Naive B cell (primary cell): ENCODE results near the gene SPC25. TPM values are rescaled to one million over a fixed set of nuclear protein-coding genes. Genes with fewer than 3 reads are reported as not detected.
A peak's percentile ranks its signal among the peaks of the same experiment; 100 is the strongest.
"Not testable (repeated sequence)": the region's sequence is repeated elsewhere in the genome, so short reads cannot be mapped to it uniquely, and the experiment has no call there.

Experiments
- ATAC-seq, 2 donors: fragments of 150-1000 bp; cut with Tn5 transposase; 2 replicates each; pipeline ENCODE4 v1.10.0; 2021; ENCODE audit warnings: low read depth in 2 of 2, mild to moderate bottlenecking in 2 of 2, moderate library complexity in 2 of 2
- DNase-seq: peaks from one replicate; pipeline ENCODE4 v3.0.0; 2022
- H3K27ac Mint-ChIP-seq, 6 donors: one replicate each; pipeline ENCODE4 v1.8.0; 2020 to 2022; ENCODE audit warnings: mild to moderate bottlenecking in 6 of 6, mixed read lengths in 6 of 6, moderate library complexity in 5 of 6, inconsistent platforms in 2 of 6
- H3K27me3 Mint-ChIP-seq, 3 donors: one replicate each; pipeline ENCODE4 v1.8.0; 2021 to 2022; ENCODE audit warnings: mixed read lengths in 3 of 3, mild to moderate bottlenecking in 1 of 3
- H3K36me3 Mint-ChIP-seq, 2 donors: one replicate each; pipeline ENCODE4 v1.8.0; 2020 to 2022; ENCODE audit warnings: mixed read lengths in 2 of 2, inconsistent platforms in 1 of 2, mild to moderate bottlenecking in 1 of 2
- H3K4me1 Mint-ChIP-seq, 3 donors: one replicate each; pipeline ENCODE4 v1.8.0; 2020 to 2022; ENCODE audit warnings: mixed read lengths in 3 of 3, inconsistent platforms in 1 of 3, mild to moderate bottlenecking in 1 of 3, moderate library complexity in 1 of 3
- H3K4me3 Mint-ChIP-seq, 8 donors: one replicate each; pipeline ENCODE4 v1.8.0; 2020 to 2022; ENCODE audit warnings: mild to moderate bottlenecking in 8 of 8, mixed read lengths in 8 of 8, moderate library complexity in 8 of 8, inconsistent platforms in 2 of 8
- H3K9me3 Mint-ChIP-seq, 7 donors: one replicate each; pipeline ENCODE4 v1.8.0; 2020 to 2022; ENCODE audit warnings: mixed read lengths in 7 of 7, mild to moderate bottlenecking in 5 of 7, inconsistent platforms in 2 of 7, moderate library complexity in 1 of 7
- polyA plus RNA-seq, 6 donors: library from polyadenylated mRNA; unstranded; fragments of 300-500 nt; fragmentation: Illumina TruSeq; gene quantifications; one replicate each; pipeline ENCODE4 v1.2.3, GENCODE V29; 2021; ENCODE audit warnings: low read depth in 6 of 6

Gene SPC25
- polyA plus RNA-seq, 6 donors from 2014 or later, result not detected

- no peak for ATAC-seq
- Mint-ChIP-seq H3K4me3 (no peak overlapping the region), H3K4me1 (peaks cover 9 to 11% (median 10%) of the 10 kb centered on the region in 3 donors), H3K9me3 (no peaks in the 10 kb centered on the region), H3K36me3 (no peaks in the 10 kb centered on the region), H3K27me3 (peaks cover 8 to 22% (median 12%) of the 10 kb centered on the region in 3 donors), H3K27ac (no peak overlapping the region)
- DNase-seq, result no peak
Measured at GRCh38 chr2:168894101-168894500, 3.9 kb upstream of the SPC25 start.

- H3K4me1 Mint-ChIP-seq, result peaks cover 9 to 11% (median 10%) of the 10 kb centered on the region in 3 donors
- DNase-seq (no peak), ATAC-seq (no peak)
- no peak overlapping the region for H3K4me3 Mint-ChIP-seq
- H3K36me3 Mint-ChIP-seq, result no peaks in the 10 kb centered on the region
- H3K9me3 Mint-ChIP-seq, result no peaks in the 10 kb centered on the region
- H3K27me3 Mint-ChIP-seq, result peaks cover 5 to 22% (median 12%) of the 10 kb centered on the region in 3 donors
- H3K27ac Mint-ChIP-seq, result no peak overlapping the region
Measured at GRCh38 chr2:168892327-168892726, 2.1 kb upstream of the SPC25 start.

GRCh38 chr2:168889635-168890005 is 610 bp downstream of the SPC25 start:
- DNase-seq (no peak), ATAC-seq (no peak)
- H3K27me3 Mint-ChIP-seq, result peaks cover 5 to 22% (median 12%) of the 10 kb centered on the region in 3 donors
- no peaks in the 10 kb centered on the region for H3K9me3 Mint-ChIP-seq
- H3K36me3 Mint-ChIP-seq, result no peaks in the 10 kb centered on the region
- peak overlapping the region in 7 of 8 donors; percentile 87 to 98 (median 93) for H3K4me3 Mint-ChIP-seq
- H3K4me1 Mint-ChIP-seq, result peaks cover 9 to 11% (median 10%) of the 10 kb centered on the region in 3 donors
- H3K27ac Mint-ChIP-seq, result no peak overlapping the region

GRCh38 chr2:168884975-168885374 is 5.3 kb downstream of the SPC25 start:
- H3K9me3 Mint-ChIP-seq, result no peaks in the 10 kb centered on the region
- H3K27ac Mint-ChIP-seq, result no peak overlapping the region
- H3K36me3 Mint-ChIP-seq, result no peaks in the 10 kb centered on the region
- peaks cover 0 to 3% (median 2%) of the 10 kb centered on the region in 3 donors for H3K4me1 Mint-ChIP-seq
- ATAC-seq, result no peak
- no peak overlapping the region for H3K4me3 Mint-ChIP-seq
- H3K27me3 Mint-ChIP-seq, result peaks cover 0 to 1% (median 0%) of the 10 kb centered on the region in 3 donors
- no peak for DNase-seq

- not testable (repeated sequence) for H3K9me3 Mint-ChIP-seq, H3K27me3 Mint-ChIP-seq, ATAC-seq, H3K4me3 Mint-ChIP-seq, H3K4me1 Mint-ChIP-seq, H3K27ac Mint-ChIP-seq, DNase-seq, H3K36me3 Mint-ChIP-seq
Measured at GRCh38 chr2:168882163-168882562, 8.1 kb downstream of the SPC25 start.

GRCh38 chr2:168874368-168875054 is 15.7 kb downstream of the SPC25 start:
- Mint-ChIP-seq H3K4me3 (no peak overlapping the region), H3K27me3 (no peaks in the 10 kb centered on the region), H3K4me1 (no peaks in the 10 kb centered on the region), H3K27ac (no peak overlapping the region), H3K36me3 (no peaks in the 10 kb centered on the region), H3K9me3 (no peaks in the 10 kb centered on the region)
- ATAC-seq (no peak), DNase-seq (no peak)

GRCh38 chr2:168870824-168871223 is 19.4 kb downstream of the SPC25 start:
- not testable (repeated sequence) for H3K4me1 Mint-ChIP-seq, H3K27me3 Mint-ChIP-seq, H3K4me3 Mint-ChIP-seq, ATAC-seq, DNase-seq, H3K36me3 Mint-ChIP-seq, H3K9me3 Mint-ChIP-seq
- H3K27ac Mint-ChIP-seq, result peak overlapping the region in 1 of 6 donors; percentile 76

GRCh38 chr2:168870369-168870768 is 19.9 kb downstream of the SPC25 start:
- ATAC-seq, DNase-seq, H3K4me3 Mint-ChIP-seq, H3K27ac Mint-ChIP-seq, H3K36me3 Mint-ChIP-seq, H3K27me3 Mint-ChIP-seq, H3K9me3 Mint-ChIP-seq, H3K4me1 Mint-ChIP-seq: not testable (repeated sequence)

- not testable (repeated sequence) for H3K27me3 Mint-ChIP-seq, ATAC-seq, H3K27ac Mint-ChIP-seq, H3K36me3 Mint-ChIP-seq, H3K9me3 Mint-ChIP-seq, H3K4me3 Mint-ChIP-seq, H3K4me1 Mint-ChIP-seq, DNase-seq
Measured at GRCh38 chr2:168867164-168867563, 23.1 kb downstream of the SPC25 start.

- ATAC-seq (no peak), DNase-seq (no peak)
- Mint-ChIP-seq H3K27ac (no peak overlapping the region), H3K9me3 (peaks cover 0 to 2% (median 0%) of the 10 kb centered on the region in 7 donors), H3K27me3 (no peaks in the 10 kb centered on the region), H3K4me1 (no peaks in the 10 kb centered on the region), H3K36me3 (no peaks in the 10 kb centered on the region), H3K4me3 (no peak overlapping the region)
Measured at GRCh38 chr2:168858146-168858545, 32.1 kb downstream of the SPC25 start.

GRCh38 chr2:168855601-168856000 is 34.6 kb downstream of the SPC25 start:
- no peaks in the 10 kb centered on the region for H3K27me3 Mint-ChIP-seq
- H3K4me1 Mint-ChIP-seq, result no peaks in the 10 kb centered on the region
- no peak overlapping the region for H3K27ac Mint-ChIP-seq
- H3K4me3 Mint-ChIP-seq, result no peak overlapping the region
- peaks cover 0 to 2% (median 0%) of the 10 kb centered on the region in 7 donors for H3K9me3 Mint-ChIP-seq
- no peaks in the 10 kb centered on the region for H3K36me3 Mint-ChIP-seq
- DNase-seq, result no peak
- no peak for ATAC-seq

GRCh38 chr2:168854651-168855050 is 35.6 kb downstream of the SPC25 start:
- peaks cover 0 to 2% (median 0%) of the 10 kb centered on the region in 7 donors for H3K9me3 Mint-ChIP-seq
- no peaks in the 10 kb centered on the region for H3K4me1 Mint-ChIP-seq
- H3K27ac Mint-ChIP-seq, result peak overlapping the region in 1 of 6 donors; percentile 0
- ATAC-seq, result no peak
- DNase-seq, result no peak
- H3K36me3 Mint-ChIP-seq, result no peaks in the 10 kb centered on the region
- no peaks in the 10 kb centered on the region for H3K27me3 Mint-ChIP-seq
- H3K4me3 Mint-ChIP-seq, result peak overlapping the region in 1 of 8 donors; percentile 8

GRCh38 chr2:168853471-168853870 is 36.8 kb downstream of the SPC25 start:
- no peaks in the 10 kb centered on the region for H3K36me3 Mint-ChIP-seq
- H3K27me3 Mint-ChIP-seq, result no peaks in the 10 kb centered on the region
- DNase-seq, result no peak
- H3K4me1 Mint-ChIP-seq, result no peaks in the 10 kb centered on the region
- H3K27ac Mint-ChIP-seq, result no peak overlapping the region
- H3K4me3 Mint-ChIP-seq, result no peak overlapping the region
- no peak for ATAC-seq
- H3K9me3 Mint-ChIP-seq, result peaks cover 0 to 2% (median 0%) of the 10 kb centered on the region in 7 donors

- Mint-ChIP-seq H3K27me3 (no peaks in the 10 kb centered on the region), H3K9me3 (peaks cover 0 to 2% (median 0%) of the 10 kb centered on the region in 7 donors), H3K36me3 (no peaks in the 10 kb centered on the region), H3K4me1 (no peaks in the 10 kb centered on the region), H3K4me3 (no peak overlapping the region), H3K27ac (no peak overlapping the region)
- DNase-seq (no peak), ATAC-seq (no peak)
Measured at GRCh38 chr2:168852481-168852880, 37.7 kb downstream of the SPC25 start.
